Small intestine (tissue), 7 donors: ENCODE results near the gene SEMA3D. TPM values are rescaled to one million over a fixed set of nuclear protein-coding genes. Genes with fewer than 3 reads are reported as not detected.

Experiments
- DNase-seq, 2 donors: peaks; one replicate each; pipeline versions ENCODE4 v3.0.0 to v3.0.0-alpha.2; 2013
- FAIRE-seq: peaks from 2 replicates; lab custom pipeline; 2012; peaks lifted over from hg19 to GRCh38; lab: Jason Lieb, UNC
- H3K27ac ChIP-seq, 3 donors: one replicate each; pipeline ENCODE4 v1.5.1; 2013; ENCODE audit warnings: low read length in 2 of 3, mild to moderate bottlenecking in 2 of 3, control low read depth in 1 of 3, inconsistent platforms in 1 of 3, low read depth in 1 of 3, moderate library complexity in 1 of 3
- H3K27me3 ChIP-seq, 3 donors: one replicate each; pipeline ENCODE4 v1.6.1; 2013; ENCODE audit warnings: low read length in 3 of 3, inconsistent platforms in 1 of 3; ENCODE audit not compliant: control insufficient read depth in 3 of 3, insufficient read depth in 3 of 3
- H3K36me3 ChIP-seq, 3 donors: one replicate each; pipeline ENCODE4 v1.6.1; 2013; ENCODE audit warnings: low read length in 3 of 3, inconsistent platforms in 1 of 3, low read depth in 1 of 3, mild to moderate bottlenecking in 1 of 3, moderate library complexity in 1 of 3; ENCODE audit not compliant: control insufficient read depth in 3 of 3, insufficient read depth in 2 of 3
- H3K4me1 ChIP-seq, 3 donors: one replicate each; pipeline ENCODE4 v1.6.1; 2013; ENCODE audit warnings: low read length in 2 of 3, inconsistent platforms in 1 of 3, low read depth in 1 of 3, mild to moderate bottlenecking in 1 of 3, moderate library complexity in 1 of 3; ENCODE audit not compliant: control insufficient read depth in 3 of 3, insufficient read depth in 2 of 3
- H3K4me3 ChIP-seq, 3 donors: one replicate each; pipeline ENCODE4 v1.5.1; 2013; ENCODE audit warnings: low read length in 3 of 3, control low read depth in 1 of 3, inconsistent platforms in 1 of 3, low read depth in 1 of 3, mild to moderate bottlenecking in 1 of 3, moderate library complexity in 1 of 3
- H3K9me3 ChIP-seq, 2 donors: one replicate each; pipeline ENCODE4 v1.6.1; 2013; ENCODE audit warnings: low read depth in 1 of 2, low read length in 1 of 2; ENCODE audit not compliant: control insufficient read depth in 2 of 2, insufficient read depth in 1 of 2
- WGBS, 3 donors: extraction: QIAGEN DNeasy Blood & Tissue Kit; methylation state at CpG; one replicate each; pipeline ENCODE4 v1.1.7; 2013; 5-methylcytosine and 5-hydroxymethylcytosine counted together
- polyA plus RNA-seq, 4 donors: library from polyadenylated mRNA; stranded (reverse) in 3 of 4; unstranded in 1 of 4; fragments of 200-250 nt in 3 of 4; fragments of 120-200 nt in 1 of 4; gene quantifications; one replicate each; pipeline versions ENCODE4 v1.2.1 to v1.2.3, GENCODE V29; 2013
- donor health status: healthy with polysubstance abuse.
- donor health status: control.
- donor health status: control.
- donor health status: Bipolar disorder and iron deficiency.
- donor health status: healthy.

The SEMA3D gene
- polyA plus RNA-seq, 4 donors: 0.27 to 6.9 (median 0.95) TPM; not detected in 1

DNA sequence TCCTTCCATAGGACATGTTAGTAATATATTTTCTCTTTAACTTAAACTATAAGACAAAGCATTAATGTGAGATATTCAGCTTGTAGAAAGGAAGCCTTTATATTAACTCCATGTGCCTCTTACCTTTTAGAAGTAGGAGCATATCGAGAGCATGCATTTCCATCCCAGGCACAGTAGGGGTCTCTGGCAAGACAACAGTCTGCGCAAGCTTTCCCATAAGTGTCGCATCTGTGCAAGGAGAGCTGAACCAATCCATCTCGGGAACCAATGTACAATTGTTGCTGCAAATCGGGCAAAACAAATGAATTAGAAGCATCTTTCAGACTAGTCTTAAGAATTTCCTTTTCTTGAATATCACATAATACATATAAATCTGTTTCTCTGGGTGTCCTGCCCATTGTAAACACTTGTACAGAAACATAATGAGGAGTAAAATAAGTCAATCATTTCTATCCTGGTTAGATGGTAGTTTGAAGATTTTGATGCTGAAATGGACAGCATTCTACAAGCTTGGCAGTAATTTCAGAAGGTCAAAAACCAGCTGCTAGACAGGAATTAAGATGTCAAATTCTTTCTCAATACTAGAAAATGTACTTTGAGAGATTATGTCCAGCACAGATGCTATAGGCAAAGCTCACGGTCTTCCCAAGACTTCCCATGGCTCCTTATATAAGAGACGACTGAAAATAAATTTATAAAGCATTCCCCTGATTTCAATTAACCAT, 171.8 kb downstream of the SEMA3D start:
- Histone ChIP-seq H3K4me1 (no peaks in the 10 kb centered on the region), H3K27ac (no peak overlapping the region), H3K9me3 (no peaks in the 10 kb centered on the region), H3K27me3 (no peaks in the 10 kb centered on the region), H3K4me3 (no peak overlapping the region), H3K36me3 (no peaks in the 10 kb centered on the region)
- 86 to 93% (median 91%) methylated on average over 7 of the region's 7 CpGs for WGBS, 3 donors
- DNase-seq (no peak), FAIRE-seq (no peak)

DNA sequence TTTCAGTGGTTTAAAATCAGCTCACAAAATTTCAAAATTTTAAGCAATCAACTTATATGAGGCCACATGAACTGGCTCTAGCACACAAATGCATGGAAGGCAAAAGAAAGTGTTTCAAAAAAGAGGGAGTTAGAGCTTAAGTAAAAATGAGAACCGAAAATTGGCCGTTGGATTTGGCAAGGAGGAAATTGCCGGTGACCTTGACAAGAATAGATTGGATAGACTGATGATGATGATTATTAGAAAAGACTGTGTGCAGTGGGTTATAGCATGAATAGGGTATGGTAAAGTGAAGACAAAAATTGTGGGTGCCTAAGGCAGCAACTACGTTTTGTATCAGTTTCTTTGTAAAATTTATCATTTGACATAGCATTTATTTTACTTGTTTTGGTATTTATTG, 175.7 kb downstream of the SEMA3D start:
- WGBS, 3 donors: 81 to 85% (median 82%) methylated on average over 4 of the region's 4 CpGs
- H3K27me3 ChIP-seq: no peaks in the 10 kb centered on the region
- H3K27ac ChIP-seq: no peak overlapping the region
- no peak for DNase-seq
- no peaks in the 10 kb centered on the region for H3K9me3 ChIP-seq
- no peak overlapping the region for H3K4me3 ChIP-seq
- H3K4me1 ChIP-seq: no peaks in the 10 kb centered on the region
- FAIRE-seq: no peak
- H3K36me3 ChIP-seq: no peaks in the 10 kb centered on the region

DNA sequence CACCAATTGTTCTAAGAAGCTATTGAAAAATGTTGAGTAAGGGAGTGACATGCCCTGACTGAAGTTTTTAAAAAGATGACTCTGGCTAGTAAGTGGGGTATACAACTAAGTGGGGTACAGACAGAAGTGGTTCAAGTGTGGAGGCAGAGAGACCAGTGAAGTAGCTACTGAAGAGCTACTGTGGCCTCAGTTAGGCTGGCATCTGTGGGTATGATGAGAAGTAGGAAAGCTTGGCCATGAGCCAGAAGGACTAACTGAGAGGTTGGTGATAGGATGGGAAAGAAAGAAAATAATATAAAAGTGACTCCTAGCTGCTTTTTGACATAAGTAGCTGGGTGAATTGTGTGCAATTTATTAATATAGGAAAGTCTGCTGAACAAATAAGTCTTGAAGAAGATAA, 176.6 kb downstream of the SEMA3D start:
- H3K27me3 ChIP-seq: no peaks in the 10 kb centered on the region
- H3K36me3 ChIP-seq: no peaks in the 10 kb centered on the region
- H3K27ac ChIP-seq: no peak overlapping the region
- H3K4me3 ChIP-seq: no peak overlapping the region
- no peaks in the 10 kb centered on the region for H3K9me3 ChIP-seq
- DNase-seq (no peak), FAIRE-seq (no peak)
- no peaks in the 10 kb centered on the region for H3K4me1 ChIP-seq

DNA sequence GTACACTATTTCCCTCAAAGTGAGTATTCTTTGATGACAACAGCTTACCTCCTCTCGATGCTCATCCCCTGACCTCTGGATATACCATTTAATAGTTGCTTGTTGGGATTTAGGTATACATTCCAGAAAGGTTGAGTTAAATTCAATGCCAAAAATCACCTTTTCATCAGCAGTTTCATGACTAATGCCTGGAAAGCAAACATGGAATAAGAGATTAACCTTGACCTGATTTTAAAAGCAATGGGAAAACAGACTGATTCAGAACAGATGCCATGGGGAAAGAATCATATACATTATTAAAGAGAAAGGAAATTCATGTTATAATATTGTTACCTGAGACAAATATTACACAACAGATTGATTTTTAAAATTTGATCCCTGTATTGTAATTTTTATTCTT, 180.1 kb downstream of the SEMA3D start:
- H3K27ac ChIP-seq: no peak overlapping the region
- H3K4me3 ChIP-seq: no peak overlapping the region
- 77 to 86% (median 83%) methylated on average over 1 of the region's 1 CpG for WGBS, 3 donors
- H3K9me3 ChIP-seq: no peaks in the 10 kb centered on the region
- peaks cover 0 to 4% (median 0%) of the 10 kb centered on the region in 3 donors for H3K4me1 ChIP-seq
- FAIRE-seq (no peak), DNase-seq (no peak)
- no peaks in the 10 kb centered on the region for H3K27me3 ChIP-seq
- H3K36me3 ChIP-seq: no peaks in the 10 kb centered on the region

DNA sequence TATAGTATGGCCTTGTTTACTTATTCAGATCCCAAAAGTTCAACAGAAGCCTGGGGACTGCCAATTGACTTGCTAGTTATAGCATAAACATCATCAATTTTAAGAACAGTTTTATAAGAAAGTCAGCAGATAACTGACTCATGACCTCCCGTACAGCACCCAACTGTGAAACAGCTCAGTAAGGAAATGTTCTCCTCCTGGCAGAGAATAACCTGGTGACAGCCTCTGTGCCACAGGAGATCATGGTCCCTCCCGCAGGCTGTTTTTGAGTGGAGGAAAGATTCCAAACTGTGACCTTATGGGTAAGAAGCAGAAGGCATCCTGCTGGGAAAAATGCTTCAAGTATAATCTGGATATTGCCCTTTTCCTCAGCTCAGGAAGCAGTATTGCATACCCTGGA, 182.5 kb downstream of the SEMA3D start:
- WGBS, 3 donors: 61 to 85% (median 83%) methylated on average over 2 of the region's 2 CpGs
- FAIRE-seq: no peak
- no peak overlapping the region for H3K27ac ChIP-seq

DNA sequence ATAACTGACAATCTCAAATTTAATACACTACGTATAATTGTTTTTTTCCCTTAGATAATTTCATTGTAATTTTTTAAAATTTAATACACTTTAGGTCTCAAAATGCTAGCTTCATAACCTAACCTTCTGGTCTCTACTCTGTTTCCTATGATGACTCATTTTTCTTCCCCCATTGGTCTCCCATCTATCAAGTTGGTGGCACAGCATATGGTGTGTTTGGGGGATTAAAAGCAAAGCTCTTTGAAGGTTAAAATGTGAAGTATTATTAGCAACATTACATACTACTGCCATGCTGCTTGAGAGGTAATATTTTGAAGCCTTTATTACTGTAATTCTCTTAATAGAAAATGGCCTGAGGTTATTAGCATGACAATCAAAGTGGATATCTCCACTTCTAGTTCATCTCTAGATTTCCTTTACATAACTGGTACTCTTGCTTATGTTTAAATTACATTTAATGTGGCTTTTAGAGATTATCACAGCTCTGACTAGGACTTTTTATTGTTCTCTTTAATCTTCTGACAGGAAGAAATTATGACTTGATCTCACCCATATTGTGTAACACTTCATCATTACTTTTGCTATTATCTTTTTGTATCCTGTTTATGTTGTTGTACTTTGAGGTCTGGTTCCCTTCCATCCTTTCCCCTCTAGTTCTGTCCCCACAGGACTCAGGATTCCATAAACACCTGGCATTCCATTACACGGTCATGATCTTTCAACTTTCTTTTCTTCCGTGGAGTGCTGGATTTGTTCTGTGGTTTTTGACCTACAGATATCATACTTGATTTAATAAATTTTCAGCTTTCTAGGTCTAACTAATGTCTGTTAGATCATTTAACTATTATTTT, 185.1 kb downstream of the SEMA3D start:
- H3K27me3 ChIP-seq: peaks cover 0 to 2% (median 0%) of the 10 kb centered on the region in 3 donors
- DNase-seq (no peak), FAIRE-seq (no peak)
- no peak overlapping the region for H3K4me3 ChIP-seq
- peaks cover 0 to 4% (median 0%) of the 10 kb centered on the region in 3 donors for H3K4me1 ChIP-seq
- H3K27ac ChIP-seq: no peak overlapping the region
- no peaks in the 10 kb centered on the region for H3K9me3 ChIP-seq
- no peaks in the 10 kb centered on the region for H3K36me3 ChIP-seq
- WGBS, 3 donors: 70 to 86% (median 77%) methylated on average over 3 of the region's 3 CpGs

More for the DNA sequence above, 182.5 kb downstream of the SEMA3D start:
- Histone ChIP-seq H3K4me3 (no peak overlapping the region), H3K4me1 (peaks cover 0 to 4% (median 0%) of the 10 kb centered on the region in 3 donors), H3K9me3 (no peaks in the 10 kb centered on the region), H3K27me3 (peaks cover 0 to under 1% (median 0%) of the 10 kb centered on the region in 3 donors), H3K36me3 (no peaks in the 10 kb centered on the region)
- DNase-seq: no peak

DNA sequence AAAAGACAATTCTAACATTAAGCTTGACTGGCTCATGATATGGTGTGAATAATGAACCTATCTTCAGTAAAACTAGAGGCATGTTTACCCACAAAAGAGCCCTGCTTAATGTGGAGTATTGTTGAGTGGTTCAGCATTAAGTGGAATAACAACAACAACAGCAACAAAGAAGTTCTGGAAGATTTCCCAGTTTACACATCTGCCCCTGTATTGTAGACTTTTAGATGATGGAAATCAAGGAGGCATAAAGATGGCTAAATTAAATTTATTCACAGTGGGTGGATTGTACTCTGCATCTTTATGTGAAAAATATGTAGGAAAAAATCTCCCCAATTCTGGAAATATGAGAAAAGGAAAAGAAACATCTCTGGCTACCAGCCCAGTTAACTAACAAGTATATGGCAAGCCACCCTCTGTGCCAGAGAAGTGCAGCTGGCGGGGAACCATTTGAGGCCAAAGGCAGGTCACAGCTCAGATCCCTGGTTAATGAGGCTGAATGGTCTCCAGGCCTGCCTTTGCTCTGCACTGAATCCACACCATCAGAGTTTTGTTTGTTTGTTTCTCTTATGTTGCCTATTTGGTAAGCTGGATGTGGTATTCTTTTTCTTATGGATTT, 186.0 kb downstream of the SEMA3D start:
- FAIRE-seq (no peak), DNase-seq (no peak)
- Histone ChIP-seq H3K27ac (no peak overlapping the region), H3K36me3 (no peaks in the 10 kb centered on the region), H3K27me3 (peaks cover 0 to 2% (median 0%) of the 10 kb centered on the region in 3 donors), H3K4me1 (peaks cover 0 to 4% (median 0%) of the 10 kb centered on the region in 3 donors), H3K9me3 (no peaks in the 10 kb centered on the region), H3K4me3 (no peak overlapping the region)
- 89 to 95% (median 93%) methylated on average over 1 of the region's 1 CpG for WGBS, 3 donors

DNA sequence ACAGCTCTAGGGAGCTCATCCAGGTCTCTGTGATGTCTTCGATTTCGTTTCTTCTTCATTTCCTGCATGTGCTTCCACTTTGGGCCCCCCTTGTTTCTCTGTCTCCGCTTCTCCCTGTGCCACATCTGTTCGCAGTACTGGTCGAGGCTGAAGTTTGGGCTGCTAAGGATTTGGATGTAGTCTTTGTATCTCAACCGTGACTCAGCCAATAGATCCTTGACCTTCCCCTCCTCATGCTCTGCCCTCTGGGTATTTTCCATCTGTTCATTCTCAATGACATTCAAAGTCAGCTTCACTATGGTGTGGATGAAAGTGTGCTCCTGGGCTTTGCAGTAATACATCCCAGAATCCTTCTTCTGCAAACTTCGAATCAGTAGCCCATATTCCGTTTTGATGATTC, 187.4 kb downstream of the SEMA3D start:
- WGBS, 3 donors: 88 to 89% (median 89%) methylated on average over 8 of the region's 8 CpGs
- DNase-seq (no peak), FAIRE-seq (no peak)
- Histone ChIP-seq H3K36me3 (no peaks in the 10 kb centered on the region), H3K27me3 (peaks cover 0 to 2% (median 0%) of the 10 kb centered on the region in 3 donors), H3K9me3 (no peaks in the 10 kb centered on the region), H3K4me3 (no peak overlapping the region), H3K4me1 (peaks cover 0 to 4% (median 0%) of the 10 kb centered on the region in 3 donors), H3K27ac (no peak overlapping the region)
